HG02840 (cell line): ENCODE data around the gene CATSPERZ.

Source experiments
- ATAC-seq: cut with Tn5 transposase; IDR thresholded peaks from one replicate; pipeline ENCODE4 v1.9.1; 2021; ENCODE audit warnings: mild to moderate bottlenecking, moderate library complexity, moderate number of reproducible peaks; ENCODE audit not compliant: unreplicated experiment, low FRiP score

The CATSPERZ gene

DNA sequence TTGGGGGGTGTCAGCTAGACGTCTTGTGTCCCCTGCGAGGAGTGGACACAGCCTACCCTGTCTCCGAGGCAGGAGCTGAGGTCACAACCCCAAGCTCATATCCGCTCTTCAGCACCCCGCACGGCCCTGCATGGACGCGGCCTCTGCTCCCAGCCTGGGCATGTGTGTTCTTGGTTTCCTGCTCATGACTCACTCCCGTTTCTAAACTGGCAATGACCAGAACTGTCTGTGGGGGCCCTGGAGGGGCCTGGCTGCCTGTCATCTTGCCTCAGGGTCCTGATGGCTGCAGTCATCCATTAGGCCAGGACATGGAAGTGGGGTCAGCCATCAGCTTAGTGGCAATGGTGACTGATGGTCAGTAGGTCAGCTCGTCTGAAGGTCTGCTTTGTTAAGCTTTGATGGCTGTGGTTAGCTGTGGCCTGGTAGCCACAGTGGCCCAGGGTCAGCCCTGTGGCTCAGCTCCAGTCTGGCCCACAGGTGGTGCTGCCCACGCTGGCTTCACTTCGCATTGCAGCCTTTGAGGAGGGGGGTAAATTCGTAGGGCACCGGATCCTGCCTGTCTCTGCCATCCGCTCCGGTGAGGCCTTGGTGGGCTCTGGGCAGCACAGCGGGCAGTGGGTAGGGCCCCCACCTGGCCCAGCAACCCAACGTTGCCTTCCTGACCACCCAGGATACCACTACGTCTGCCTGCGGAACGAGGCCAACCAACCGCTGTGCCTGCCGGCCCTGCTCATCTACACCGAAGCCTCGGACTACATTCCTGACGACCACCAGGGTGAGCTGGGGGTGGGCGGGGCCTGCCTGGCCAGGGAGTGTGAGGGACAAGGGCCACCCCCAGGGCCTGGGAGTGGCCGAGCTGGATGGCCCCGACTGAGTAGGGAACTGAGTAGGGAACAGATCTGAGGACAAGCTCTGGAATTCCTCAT, 36.9 kb upstream of the CATSPERZ start:
- ATAC-seq = no peak

- ATAC-seq = no peak
Measured at GRCh38 chr11:64263947-64264317, 36.2 kb upstream of the CATSPERZ start.

DNA sequence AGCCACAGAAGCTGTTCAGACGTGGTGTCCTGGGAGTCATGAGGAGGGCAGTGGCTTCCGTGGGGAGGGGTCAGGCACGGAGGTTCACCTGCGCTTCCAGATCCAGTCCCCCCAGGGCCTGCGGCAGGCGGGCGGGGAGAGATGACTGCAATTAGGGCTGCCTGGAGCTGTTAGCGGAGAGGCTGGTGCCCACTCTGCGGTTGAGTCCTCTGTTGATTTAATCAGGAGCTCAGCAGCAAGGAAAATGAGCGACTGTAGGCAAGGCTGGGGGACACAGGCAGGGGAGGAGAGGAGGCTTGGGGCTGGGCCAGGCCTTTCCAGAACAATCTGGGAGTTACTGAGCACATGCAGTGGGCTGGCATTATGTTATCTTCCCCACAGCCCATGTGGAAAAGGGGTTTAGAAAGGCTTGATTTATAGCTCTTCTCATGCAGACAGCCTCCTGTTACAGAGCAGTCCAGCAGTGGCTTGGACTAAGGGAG, 35.7 kb upstream of the CATSPERZ start:
- no peak for ATAC-seq

GRCh38 chr11:64265176-64266160, 34.7 kb upstream of the CATSPERZ start:
- ATAC-seq = no peak

GRCh38 chr11:64266339-64266738, 33.8 kb upstream of the CATSPERZ start:
- ATAC-seq = no peak

- ATAC-seq = no peak
Measured at GRCh38 chr11:64267207-64267945, 32.8 kb upstream of the CATSPERZ start.

GRCh38 chr11:64268025-64268892, 31.9 kb upstream of the CATSPERZ start:
- no peak for ATAC-seq

- peak; percentile 11 for ATAC-seq
Measured at GRCh38 chr11:64268893-64269539, 31.1 kb upstream of the CATSPERZ start.

DNA sequence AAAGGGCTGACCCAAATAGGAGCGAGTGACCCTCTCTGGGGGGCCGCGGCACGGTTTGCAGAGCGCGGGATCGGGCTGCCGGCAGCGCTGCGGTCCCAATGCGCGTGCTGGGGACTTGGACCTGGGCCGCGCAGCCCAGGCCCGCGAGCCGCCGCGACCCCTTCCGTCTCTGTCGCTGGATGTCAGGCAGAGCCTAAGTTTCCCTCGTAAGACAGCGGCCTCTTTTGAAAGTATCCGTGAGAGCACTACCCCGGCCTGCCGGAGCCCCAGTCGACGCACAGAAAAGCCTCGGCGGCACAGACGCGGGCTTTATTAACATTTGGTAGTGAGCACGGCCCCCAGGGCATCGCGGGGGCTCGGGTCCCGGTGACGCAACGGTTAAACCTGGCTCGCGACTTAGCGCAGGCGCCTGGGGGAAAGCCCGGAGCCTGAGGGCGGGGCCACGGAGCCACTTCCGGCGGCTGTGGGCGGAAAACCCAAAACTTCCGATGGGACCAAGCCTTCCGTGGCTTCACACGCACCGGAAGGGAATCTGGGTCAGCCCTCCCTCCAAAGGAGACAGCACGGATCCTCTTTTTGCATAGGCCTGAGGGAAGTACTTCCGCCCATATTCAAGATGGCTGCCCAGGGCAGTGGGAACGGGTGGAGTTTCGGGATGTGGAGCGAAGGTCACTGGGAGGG, 30.5 kb upstream of the CATSPERZ start:
- ATAC-seq = peak; percentile 79

GRCh38 chr11:64275031-64275800, 24.9 kb upstream of the CATSPERZ start:
- ATAC-seq = no peak

GRCh38 chr11:64275841-64276240, 24.3 kb upstream of the CATSPERZ start:
- ATAC-seq = no peak

DNA sequence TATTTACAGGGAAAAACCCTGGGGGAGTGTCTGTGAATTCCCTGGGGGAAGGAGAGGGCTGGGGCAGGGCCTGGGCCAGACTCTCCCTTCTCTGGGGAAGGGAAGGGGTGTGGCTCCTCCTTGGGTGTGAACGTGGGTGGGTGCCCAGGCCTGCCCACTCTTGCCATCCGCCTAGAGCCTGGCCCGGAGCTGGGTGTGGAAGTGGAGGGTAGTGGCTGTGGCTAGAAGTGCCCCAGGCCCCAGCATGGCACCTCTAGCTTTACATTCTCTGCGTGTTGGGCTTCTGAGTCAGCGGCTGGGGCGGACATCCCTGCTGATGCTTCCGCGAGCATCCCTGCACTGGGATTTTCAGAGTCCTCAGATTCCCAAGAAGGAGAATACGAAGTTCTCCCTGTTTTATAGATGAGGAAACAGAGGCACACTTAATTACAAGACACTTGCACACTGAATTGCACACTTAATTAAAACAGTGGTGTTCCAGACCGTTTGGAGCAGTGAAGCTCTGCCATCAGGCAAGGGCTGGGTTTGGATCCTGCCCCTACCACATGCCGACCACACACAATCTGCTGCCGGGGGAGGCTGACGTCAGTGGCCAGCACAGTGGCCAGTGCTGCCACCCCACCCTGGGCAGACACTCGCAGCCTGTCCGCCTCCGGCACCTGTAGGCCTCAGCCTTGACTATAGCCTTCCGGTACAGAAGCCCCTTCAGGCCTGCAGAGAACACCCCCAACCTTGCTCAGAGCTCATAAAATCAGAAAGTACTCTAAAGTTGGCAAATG, 23.3 kb upstream of the CATSPERZ start:
- no peak for ATAC-seq

DNA sequence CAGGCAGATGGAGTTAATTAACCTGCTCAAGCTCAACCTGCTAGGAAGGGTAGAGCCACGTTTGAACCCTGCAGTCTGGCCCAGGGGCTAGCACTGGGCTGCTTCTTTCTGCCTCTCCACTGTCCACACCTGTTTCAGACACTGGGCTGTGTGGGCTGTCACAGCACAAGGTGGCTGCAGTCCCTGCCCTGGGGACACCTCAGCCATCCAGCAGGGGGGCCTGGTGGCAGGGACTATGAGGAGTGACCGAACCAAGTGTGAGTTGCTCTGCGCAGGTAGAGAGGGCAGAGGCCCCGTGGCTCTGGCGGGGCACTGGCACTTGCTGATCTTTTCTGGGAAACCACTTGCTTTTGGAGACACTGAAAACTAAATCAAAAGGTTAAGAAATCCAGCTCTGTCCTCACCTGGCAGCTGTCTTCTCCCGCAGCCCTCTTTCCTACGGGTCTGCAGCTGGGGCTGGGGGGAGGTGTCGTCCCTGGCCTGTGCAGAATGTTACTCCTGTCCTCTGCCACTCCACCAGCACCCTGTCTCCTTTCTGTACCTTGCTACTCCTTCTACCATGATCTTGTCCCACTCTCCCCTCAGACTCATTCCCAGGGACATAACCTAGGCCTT, 21.5 kb upstream of the CATSPERZ start:
- ATAC-seq = no peak

DNA sequence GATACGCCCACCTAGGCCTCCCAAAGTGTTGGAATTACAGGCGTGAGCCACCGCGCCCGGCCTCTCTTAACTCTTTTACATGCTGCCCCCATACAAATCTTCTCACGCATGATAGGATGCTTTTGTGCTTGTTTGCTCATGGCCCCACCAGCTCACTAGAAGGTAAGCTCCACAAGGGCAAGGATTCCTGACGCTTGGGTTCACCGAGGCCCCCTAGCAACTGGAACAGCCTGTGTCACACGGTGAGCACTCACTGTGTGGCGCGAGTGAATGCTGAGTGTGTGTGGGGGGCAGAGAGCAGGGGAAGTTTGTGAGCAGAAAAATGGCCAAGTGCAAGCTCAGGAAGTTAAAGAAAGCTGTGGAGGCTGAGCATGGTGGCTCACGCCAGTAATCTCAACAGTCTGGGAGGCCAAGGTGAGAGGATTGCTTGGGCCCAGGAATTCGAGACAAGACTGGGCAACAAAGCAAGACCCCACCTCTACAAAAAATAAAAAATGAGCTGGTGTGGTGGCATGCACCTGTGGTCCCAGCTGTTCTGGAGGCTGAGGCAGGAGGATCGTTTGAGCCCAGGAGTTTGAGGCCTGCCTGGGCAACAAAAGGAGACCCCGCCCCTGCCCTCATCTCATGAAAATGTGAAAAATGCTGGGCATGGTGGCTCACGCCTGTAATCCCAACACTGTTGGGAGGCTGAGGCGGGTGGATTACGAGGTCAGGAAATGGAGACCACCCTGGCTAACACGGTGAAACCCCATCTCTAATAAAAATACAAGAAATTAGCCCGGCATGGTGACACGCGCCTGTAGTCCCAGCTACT, 18.0 kb upstream of the CATSPERZ start:
- ATAC-seq = no peak

DNA sequence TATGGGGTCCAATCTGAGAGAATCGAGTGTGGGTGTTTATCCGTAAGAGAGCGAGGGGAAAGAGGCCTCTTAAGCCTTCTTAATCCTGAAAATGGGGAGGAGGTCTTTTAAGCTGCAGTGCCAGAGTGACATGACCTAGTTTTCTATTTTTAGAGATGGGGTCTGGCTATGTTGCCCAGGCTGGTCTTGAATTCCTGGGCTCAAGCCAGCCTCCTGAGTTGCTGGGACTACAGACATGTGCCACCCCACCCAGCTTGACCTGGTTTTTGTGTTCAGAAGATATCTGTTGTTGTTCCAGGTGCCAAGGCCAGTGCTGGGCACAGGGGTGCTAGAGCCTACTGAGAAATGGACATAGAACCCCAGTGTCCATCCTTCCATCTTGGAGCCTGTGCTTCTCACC, 17.1 kb upstream of the CATSPERZ start:
- ATAC-seq = no peak
